ENCODE data around the gene BAIAP2.

BAIAP2 gene

GRCh38 chr17:80989586-80989913 lies 45.4 kb upstream of the BAIAP2 start:
- TF ChIP-seq POLR2AphosphoS5 (IDR thresholded peaks at IDR 0.05; ENCODE audit: low read depth, low read length) (no peak), FOXP2 (optimal IDR thresholded peaks at IDR 0.05; ENCODE audit: borderline replicate concordance, extremely low read depth, extremely low read length, insufficient read depth) (no peak), TAF1 (IDR thresholded peaks at IDR 0.05; ENCODE audit: borderline replicate concordance, insufficient read depth, low read length) (no peak), SIN3A (IDR thresholded peaks at IDR 0.05; ENCODE audit: borderline replicate concordance, insufficient read depth, low read length) (no peak), REST (IDR thresholded peaks at IDR 0.05; ENCODE audit: insufficient read depth in 1 of 2, low read depth in 2 of 2, low read length in 2 of 2) (no peak)

DNA sequence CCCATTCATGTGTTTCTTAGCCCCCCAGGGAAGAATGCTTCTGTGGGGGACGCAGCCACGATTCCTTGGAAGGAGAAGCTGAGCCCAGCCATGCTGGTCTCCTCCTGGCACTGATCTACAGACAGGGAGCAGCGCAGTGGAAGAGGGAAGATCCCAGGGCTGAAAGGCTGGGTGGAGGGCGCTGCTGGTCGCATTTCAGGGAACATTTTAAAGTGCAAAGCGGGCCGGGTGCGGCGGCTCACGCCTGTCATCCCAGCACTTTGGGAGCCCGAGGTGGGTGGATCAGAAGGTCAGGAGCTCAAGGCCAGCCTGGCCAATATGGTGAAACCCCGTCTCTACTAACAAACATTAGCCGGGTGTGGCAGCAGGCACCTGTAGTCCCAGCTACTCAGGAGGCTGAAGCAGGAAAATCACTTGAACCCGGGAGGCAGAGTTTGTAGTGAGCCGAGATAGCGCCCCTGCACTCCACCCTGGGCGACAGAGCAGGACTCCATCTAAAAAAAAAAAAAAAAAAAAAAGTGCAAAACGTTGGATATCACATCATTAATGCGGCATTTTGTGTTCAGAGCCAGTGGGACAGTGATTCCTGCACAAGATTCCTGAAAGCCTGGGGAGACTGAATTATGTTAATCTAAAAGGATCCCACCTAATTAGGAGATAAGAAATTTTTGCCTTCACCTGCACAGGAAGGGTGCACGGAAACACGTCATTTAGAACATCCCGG lies 43.9 kb upstream of the BAIAP2 start:
- TF ChIP-seq FOXP2 (optimal IDR thresholded peaks at IDR 0.05; ENCODE audit: borderline replicate concordance, extremely low read depth, extremely low read length, insufficient read depth), result no peak
- no peak for TF ChIP-seq REST (IDR thresholded peaks at IDR 0.05; ENCODE audit: insufficient read depth in 1 of 2, low read depth in 2 of 2, low read length in 2 of 2)
- TF ChIP-seq POLR2AphosphoS5 (IDR thresholded peaks at IDR 0.05; ENCODE audit: low read depth, low read length), result no peak
- no peak for TF ChIP-seq SIN3A (IDR thresholded peaks at IDR 0.05; ENCODE audit: borderline replicate concordance, insufficient read depth, low read length)
- no peak for TF ChIP-seq TAF1 (IDR thresholded peaks at IDR 0.05; ENCODE audit: borderline replicate concordance, insufficient read depth, low read length)

DNA sequence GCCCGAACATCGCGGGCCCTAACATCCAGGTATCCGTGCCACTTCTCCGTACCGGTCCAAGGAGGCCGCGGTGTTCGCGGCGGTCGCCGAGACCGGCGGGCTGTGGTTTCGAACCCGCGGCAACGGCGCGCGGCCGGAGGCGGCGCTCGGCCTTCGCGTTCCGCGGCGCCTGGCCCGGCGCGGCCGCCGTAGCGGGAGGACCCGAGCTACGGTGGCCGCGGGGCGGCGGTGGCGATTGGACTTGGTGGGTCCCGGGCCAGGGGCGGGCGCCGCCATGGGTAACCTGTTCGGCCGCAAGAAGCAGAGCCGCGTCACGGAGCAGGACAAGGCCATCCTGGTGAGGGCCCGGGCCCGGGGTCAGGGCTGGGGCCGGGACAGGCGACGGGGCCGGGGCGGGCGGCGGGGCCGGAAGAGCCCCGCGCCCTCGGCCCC lies 43.3 kb upstream of the BAIAP2 start, which contains the start of gene CHMP6:
Gene CHMP6 (plus strand): TSS at position 197 of the 432 bp plus-strand sequence. CDS start 78 bp downstream, at position 275.
- TF ChIP-seq TAF1 (IDR thresholded peaks at IDR 0.05; ENCODE audit: borderline replicate concordance, insufficient read depth, low read length) (no peak), POLR2AphosphoS5 (IDR thresholded peaks at IDR 0.05; ENCODE audit: low read depth, low read length) (0 out of 2 replicates have a peak, but pooled peaks have one; percentile 37), REST (IDR thresholded peaks at IDR 0.05; ENCODE audit: insufficient read depth in 1 of 2, low read depth in 2 of 2, low read length in 2 of 2) (peak; percentile 52 to 74; a peak in 3 of 4 replicates), FOXP2 (optimal IDR thresholded peaks at IDR 0.05; ENCODE audit: borderline replicate concordance, extremely low read depth, extremely low read length, insufficient read depth) (peak; percentile 58), SIN3A (IDR thresholded peaks at IDR 0.05; ENCODE audit: borderline replicate concordance, insufficient read depth, low read length) (no peak)

DNA sequence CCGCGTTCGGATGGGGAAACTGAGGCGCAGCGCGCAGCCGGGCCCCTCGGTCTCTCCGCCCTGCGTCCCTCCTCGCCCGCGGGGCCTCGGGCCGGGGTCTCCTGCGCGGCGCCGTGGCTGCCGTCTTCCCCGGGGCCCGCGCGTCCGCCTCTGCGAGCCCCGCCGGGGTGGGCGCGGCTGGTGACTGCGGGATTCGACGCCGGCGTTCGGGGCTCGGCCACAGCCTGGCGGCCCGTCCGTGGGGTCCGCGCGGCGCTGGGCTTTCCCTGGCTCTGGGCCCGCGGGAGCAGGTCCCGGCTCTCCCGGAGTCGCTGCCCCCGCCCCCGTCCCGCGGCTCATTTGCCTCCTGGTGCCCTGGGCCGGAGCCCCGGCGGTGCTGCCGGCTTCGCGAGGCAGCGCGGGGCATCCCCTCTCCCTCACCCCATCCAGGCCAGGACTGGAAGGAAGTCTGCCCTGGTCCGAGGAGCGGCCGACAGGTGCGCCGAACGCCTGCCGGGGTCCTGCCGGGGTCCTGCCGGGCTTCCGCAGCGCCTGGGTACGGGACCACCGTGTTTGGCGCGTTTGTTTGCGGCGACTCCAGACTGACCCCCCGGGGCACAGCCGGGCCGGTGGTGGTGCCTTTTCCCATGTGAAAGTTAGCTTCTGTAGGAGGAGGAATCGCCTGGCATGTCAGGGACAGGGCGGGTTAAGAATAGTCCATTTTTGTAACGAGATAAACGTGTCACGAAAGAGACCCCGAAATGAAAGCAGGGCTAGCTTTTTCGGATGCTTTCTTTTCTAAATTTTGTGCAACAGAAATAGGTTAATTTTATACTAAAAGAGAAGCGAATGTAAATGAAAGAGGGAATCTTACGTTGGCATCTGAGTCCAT lies 42.6 kb upstream of the BAIAP2 start:
- TF ChIP-seq TAF1 (IDR thresholded peaks at IDR 0.05; ENCODE audit: borderline replicate concordance, insufficient read depth, low read length) (no peak), REST (IDR thresholded peaks at IDR 0.05; ENCODE audit: insufficient read depth in 1 of 2, low read depth in 2 of 2, low read length in 2 of 2) (no peak), FOXP2 (optimal IDR thresholded peaks at IDR 0.05; ENCODE audit: borderline replicate concordance, extremely low read depth, extremely low read length, insufficient read depth) (no peak), SIN3A (IDR thresholded peaks at IDR 0.05; ENCODE audit: borderline replicate concordance, insufficient read depth, low read length) (no peak), POLR2AphosphoS5 (IDR thresholded peaks at IDR 0.05; ENCODE audit: low read depth, low read length) (no peak)

Measured in PFSK-1 (cell line).